ENCODE data around the gene SDC1. TPM values are rescaled to one million over a fixed set of nuclear protein-coding genes. Genes with fewer than 3 reads are reported as not detected.

The SDC1 gene
- total RNA-seq, 1 experiment from 2014 or later, result 188 TPM

- in situ Hi-C loops (cut with HindIII; ENCODE audit: low pct_unique_long_range_greater_than_20kb, low sequenced_read_pairs), result no loop called here
- no peak for DNase-seq (ENCODE audit: low read depth)
Observed at GRCh38 chr2:20179466-20179754, 45.5 kb downstream of the SDC1 start.

GRCh38 chr2:20178666-20179465 lies 46.1 kb downstream of the SDC1 start:
- DNase-seq (ENCODE audit: low read depth), result no peak
- in situ Hi-C loops (cut with HindIII; ENCODE audit: low pct_unique_long_range_greater_than_20kb, low sequenced_read_pairs), result no loop called here

GRCh38 chr2:20178249-20178607 lies 46.7 kb downstream of the SDC1 start:
- in situ Hi-C loops (cut with HindIII; ENCODE audit: low pct_unique_long_range_greater_than_20kb, low sequenced_read_pairs), result no loop called here

GRCh38 chr2:20177556-20178248 lies 47.2 kb downstream of the SDC1 start:
- in situ Hi-C loops (cut with HindIII; ENCODE audit: low pct_unique_long_range_greater_than_20kb, low sequenced_read_pairs), result no loop called here
- DNase-seq (ENCODE audit: low read depth), result no peak

More at GRCh38 chr2:20178249-20178607, 46.7 kb downstream of the SDC1 start:
- no peak for DNase-seq (ENCODE audit: low read depth)

- DNase-seq (ENCODE audit: low read depth), result no peak
- in situ Hi-C loops (cut with HindIII; ENCODE audit: low pct_unique_long_range_greater_than_20kb, low sequenced_read_pairs), result no loop called here
Observed at GRCh38 chr2:20176760-20177159, 48.2 kb downstream of the SDC1 start.

- no peak for DNase-seq (ENCODE audit: low read depth)
- in situ Hi-C loops (cut with HindIII; ENCODE audit: low pct_unique_long_range_greater_than_20kb, low sequenced_read_pairs), result no loop called here
Observed at GRCh38 chr2:20175931-20176330, 49.0 kb downstream of the SDC1 start.

GRCh38 chr2:20175267-20175666 lies 49.7 kb downstream of the SDC1 start:
- DNase-seq (ENCODE audit: low read depth), result no peak
- in situ Hi-C loops (cut with HindIII; ENCODE audit: low pct_unique_long_range_greater_than_20kb, low sequenced_read_pairs), result no loop called here

GRCh38 chr2:20174410-20174809 lies 50.5 kb downstream of the SDC1 start:
- DNase-seq (ENCODE audit: low read depth), result no peak

GRCh38 chr2:20173496-20174402 lies 51.2 kb downstream of the SDC1 start:
- no peak for DNase-seq (ENCODE audit: low read depth)
- in situ Hi-C loops (cut with HindIII; ENCODE audit: low pct_unique_long_range_greater_than_20kb, low sequenced_read_pairs), result no loop called here

More at GRCh38 chr2:20174410-20174809, 50.5 kb downstream of the SDC1 start:
- in situ Hi-C loops (cut with HindIII; ENCODE audit: low pct_unique_long_range_greater_than_20kb, low sequenced_read_pairs), result no loop called here

GRCh38 chr2:20173064-20173463 lies 51.9 kb downstream of the SDC1 start:
- DNase-seq (ENCODE audit: low read depth), result no peak
- in situ Hi-C loops (cut with HindIII; ENCODE audit: low pct_unique_long_range_greater_than_20kb, low sequenced_read_pairs), result no loop called here

GRCh38 chr2:20172273-20173055 lies 52.5 kb downstream of the SDC1 start:
- in situ Hi-C loops (cut with HindIII; ENCODE audit: low pct_unique_long_range_greater_than_20kb, low sequenced_read_pairs), result no loop called here
- no peak for DNase-seq (ENCODE audit: low read depth)

GRCh38 chr2:20171445-20171977 lies 53.4 kb downstream of the SDC1 start:
- in situ Hi-C loops (cut with HindIII; ENCODE audit: low pct_unique_long_range_greater_than_20kb, low sequenced_read_pairs), result no loop called here

GRCh38 chr2:20170704-20171250 lies 54.2 kb downstream of the SDC1 start:
- DNase-seq (ENCODE audit: low read depth), result no peak
- in situ Hi-C loops (cut with HindIII; ENCODE audit: low pct_unique_long_range_greater_than_20kb, low sequenced_read_pairs), result no loop called here

More at GRCh38 chr2:20171445-20171977, 53.4 kb downstream of the SDC1 start:
- DNase-seq (ENCODE audit: low read depth), result no peak

- DNase-seq (ENCODE audit: low read depth), result no peak
- in situ Hi-C loops (cut with HindIII; ENCODE audit: low pct_unique_long_range_greater_than_20kb, low sequenced_read_pairs), result no loop called here
Observed at GRCh38 chr2:20169796-20170703, 54.9 kb downstream of the SDC1 start.

GRCh38 chr2:20168727-20169696 lies 55.9 kb downstream of the SDC1 start:
- in situ Hi-C loops (cut with HindIII; ENCODE audit: low pct_unique_long_range_greater_than_20kb, low sequenced_read_pairs), result no loop called here
- no peak for DNase-seq (ENCODE audit: low read depth)
